ENCODE results near the gene PCNX1. TPM values are rescaled to one million over a fixed set of nuclear protein-coding genes. Genes with fewer than 3 reads are reported as not detected.
"Not testable (repeated sequence)": the region's sequence is repeated elsewhere in the genome, so short reads cannot be mapped to it uniquely, and the experiment has no call there.

Gene PCNX1
- total RNA-seq, 1 donor from 2014 or later: 18.0 TPM

DNA sequence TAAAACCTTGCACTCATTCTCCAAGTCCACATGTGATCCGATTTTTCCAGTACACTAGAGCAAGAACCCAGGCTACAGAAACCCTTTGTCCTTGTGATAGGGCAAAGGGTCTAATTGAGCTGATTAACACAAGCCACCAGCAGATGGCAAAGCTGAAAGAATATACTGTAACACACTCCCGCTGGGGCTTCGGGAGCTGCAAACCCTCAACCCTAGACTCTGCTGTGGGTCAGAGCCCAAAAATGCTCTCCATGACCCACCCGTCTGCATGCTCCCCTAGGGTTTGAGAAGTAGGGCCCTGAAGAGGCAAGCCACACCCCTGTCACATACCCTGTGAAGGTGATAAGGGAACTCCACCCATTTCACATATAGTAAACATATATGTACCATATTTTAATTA, 33.6 kb upstream of the PCNX1 start:
- no peak overlapping the region for H3K4me3 ChIP-seq (ENCODE audit: low read depth, low read length)
- TF ChIP-seq, protein P1, sequence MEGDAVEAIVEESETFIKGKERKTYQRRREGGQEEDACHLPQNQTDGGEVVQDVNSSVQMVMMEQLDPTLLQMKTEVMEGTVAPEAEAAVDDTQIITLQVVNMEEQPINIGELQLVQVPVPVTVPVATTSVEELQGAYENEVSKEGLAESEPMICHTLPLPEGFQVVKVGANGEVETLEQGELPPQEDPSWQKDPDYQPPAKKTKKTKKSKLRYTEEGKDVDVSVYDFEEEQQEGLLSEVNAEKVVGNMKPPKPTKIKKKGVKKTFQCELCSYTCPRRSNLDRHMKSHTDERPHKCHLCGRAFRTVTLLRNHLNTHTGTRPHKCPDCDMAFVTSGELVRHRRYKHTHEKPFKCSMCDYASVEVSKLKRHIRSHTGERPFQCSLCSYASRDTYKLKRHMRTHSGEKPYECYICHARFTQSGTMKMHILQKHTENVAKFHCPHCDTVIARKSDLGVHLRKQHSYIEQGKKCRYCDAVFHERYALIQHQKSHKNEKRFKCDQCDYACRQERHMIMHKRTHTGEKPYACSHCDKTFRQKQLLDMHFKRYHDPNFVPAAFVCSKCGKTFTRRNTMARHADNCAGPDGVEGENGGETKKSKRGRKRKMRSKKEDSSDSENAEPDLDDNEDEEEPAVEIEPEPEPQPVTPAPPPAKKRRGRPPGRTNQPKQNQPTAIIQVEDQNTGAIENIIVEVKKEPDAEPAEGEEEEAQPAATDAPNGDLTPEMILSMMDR (conservative IDR thresholded peaks at IDR 0.05; ENCODE audit: low read depth, low read length): no peak
- no peak for DNase-seq (ENCODE audit: low read depth)

DNA sequence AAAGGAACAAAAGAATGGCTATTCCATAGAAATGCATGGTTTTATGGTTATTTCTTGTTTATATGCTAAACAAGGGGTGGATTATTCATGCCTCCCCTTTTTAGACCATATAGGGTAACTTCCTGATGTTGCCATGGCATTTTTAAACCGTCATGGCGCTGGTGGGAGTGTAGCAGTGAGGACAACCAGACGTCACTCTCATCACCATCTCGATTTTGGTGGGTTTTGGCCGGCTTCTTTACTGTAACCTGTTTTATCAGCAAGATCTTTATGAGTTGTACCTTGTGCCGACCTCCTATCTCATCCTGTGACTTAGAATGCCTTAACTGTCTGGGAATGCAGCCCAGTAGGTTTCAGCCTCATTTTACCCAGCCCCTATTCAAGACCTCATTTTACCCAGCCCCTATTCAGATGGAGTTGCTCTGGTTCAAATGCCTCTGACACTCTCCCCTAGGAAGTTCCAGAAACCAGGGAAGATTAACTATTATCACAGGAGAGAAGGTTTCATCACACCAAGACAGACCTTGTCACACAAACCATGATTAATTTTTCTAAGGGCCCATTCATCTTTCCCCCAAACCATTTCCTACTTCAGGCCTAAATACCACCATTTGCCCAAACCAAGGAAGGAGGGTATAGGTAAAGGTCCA, 31.3 kb upstream of the PCNX1 start:
- not testable (repeated sequence) for DNase-seq (ENCODE audit: low read depth)

DNA sequence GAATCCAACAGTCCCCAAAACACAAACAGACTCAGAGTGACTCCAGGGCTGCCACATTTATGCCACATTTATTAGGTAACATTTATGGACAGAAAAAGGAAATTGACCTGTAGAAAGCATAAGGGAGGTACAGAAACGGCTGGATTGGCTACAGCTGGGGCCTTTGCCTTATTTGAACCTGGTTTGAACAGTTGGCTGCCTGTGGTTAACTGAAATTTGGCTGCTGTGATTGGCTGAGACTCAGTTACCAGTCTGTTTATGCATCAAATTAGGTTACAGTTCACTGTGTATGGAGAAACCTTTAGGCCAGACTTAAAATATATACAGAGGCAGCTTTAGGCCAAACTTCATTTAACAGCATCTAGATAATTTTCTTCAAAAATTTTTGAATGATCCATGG, 27.8 kb upstream of the PCNX1 start:
- TF ChIP-seq, protein P1 (conservative IDR thresholded peaks at IDR 0.05; ENCODE audit: low read depth, low read length): no peak
- DNase-seq (ENCODE audit: low read depth): no peak
- H3K4me3 ChIP-seq (ENCODE audit: low read depth, low read length): no peak overlapping the region

More for the DNA sequence above, 31.3 kb upstream of the PCNX1 start:
- not testable (repeated sequence) for H3K4me3 ChIP-seq (ENCODE audit: low read depth, low read length)

DNA sequence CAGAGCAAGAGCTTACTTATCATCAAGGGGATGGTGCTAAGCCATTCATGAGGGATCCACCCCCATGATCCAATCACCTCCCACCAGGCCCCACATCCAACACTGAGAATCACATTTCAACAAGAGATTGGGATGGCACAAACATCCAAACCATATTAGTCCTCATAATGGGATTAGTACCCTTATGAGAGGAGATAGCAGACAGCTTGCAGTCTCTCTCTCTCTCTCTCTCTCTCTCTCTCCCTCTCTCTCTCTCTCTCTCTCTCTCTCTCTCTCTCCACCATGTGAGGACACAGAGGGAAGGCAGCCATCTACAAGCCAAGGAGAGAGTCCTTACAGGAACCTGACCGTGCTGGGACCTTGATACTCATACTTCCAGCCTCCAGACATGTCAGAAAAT, 26.4 kb upstream of the PCNX1 start:
- H3K4me3 ChIP-seq (ENCODE audit: low read depth, low read length); DNase-seq (ENCODE audit: low read depth): not testable (repeated sequence)

DNA sequence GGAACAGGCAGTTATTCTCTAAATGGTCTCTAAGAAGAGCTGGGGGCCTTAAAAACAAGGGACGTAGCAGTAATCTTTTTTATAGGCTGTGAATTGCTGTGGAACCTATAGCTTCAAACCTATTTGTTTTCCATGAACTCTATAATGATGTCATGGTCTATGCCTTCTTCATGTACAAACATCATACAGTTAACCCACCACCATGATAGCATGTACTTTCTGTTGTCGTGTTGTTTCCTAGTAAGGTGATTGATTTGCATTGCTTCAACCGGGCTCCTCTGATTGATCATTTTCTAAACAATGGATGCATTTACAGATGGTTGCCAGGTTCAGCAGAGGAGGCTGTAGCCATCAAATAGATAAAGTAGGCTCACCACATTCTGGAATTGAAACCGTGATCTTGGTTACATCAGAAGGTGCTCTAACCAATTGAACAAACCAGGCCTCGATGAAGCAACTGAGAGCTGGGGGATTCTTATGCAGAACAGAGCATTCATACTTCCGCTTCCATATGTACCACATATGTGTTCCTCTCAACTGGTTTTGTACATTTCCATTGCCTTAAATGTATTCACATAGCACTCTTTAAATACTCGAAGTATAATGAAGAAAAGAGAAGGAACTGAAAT, 25.6 kb upstream of the PCNX1 start:
- no peak for DNase-seq (ENCODE audit: low read depth)
- TF ChIP-seq, protein P1 (conservative IDR thresholded peaks at IDR 0.05; ENCODE audit: low read depth, low read length): no peak
- no peak overlapping the region for H3K4me3 ChIP-seq (ENCODE audit: low read depth, low read length)

DNA sequence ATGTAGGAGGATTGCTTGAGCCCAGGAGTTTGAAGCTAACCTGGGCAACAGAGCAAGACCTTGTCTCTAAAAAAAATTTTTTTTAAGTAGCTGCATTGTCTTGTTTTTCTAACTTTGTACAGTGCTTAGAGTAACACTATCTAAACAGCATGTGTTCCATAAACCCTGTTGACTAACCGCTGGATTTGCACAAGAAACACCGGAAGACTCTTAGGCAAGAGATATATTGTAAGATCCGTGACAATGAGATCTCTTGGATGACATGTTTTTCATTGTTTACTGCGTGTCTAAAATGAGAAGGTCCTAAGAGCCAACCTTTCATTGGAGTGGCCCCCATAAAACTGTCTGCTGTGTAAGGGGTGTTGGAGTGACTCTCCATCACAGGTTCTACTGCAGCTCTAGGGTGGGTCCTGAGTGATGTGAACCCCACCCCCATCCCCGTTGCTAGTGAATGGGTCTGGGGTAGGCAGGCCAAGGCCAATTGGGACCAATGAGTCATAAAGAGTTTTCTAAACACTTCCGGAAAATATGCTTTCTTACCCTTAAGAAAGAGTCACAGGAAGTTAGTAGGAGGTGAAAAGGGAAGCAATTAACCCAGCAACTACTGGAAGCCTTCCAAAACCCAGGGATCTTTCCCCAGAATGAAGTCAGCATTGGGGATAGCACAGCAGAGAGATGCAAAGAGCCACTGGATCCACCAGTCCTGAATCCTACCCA, 24.3 kb upstream of the PCNX1 start:
- H3K4me3 ChIP-seq (ENCODE audit: low read depth, low read length): no peak overlapping the region
- DNase-seq (ENCODE audit: low read depth): no peak
- TF ChIP-seq, protein P1 (conservative IDR thresholded peaks at IDR 0.05; ENCODE audit: low read depth, low read length): no peak

DNA sequence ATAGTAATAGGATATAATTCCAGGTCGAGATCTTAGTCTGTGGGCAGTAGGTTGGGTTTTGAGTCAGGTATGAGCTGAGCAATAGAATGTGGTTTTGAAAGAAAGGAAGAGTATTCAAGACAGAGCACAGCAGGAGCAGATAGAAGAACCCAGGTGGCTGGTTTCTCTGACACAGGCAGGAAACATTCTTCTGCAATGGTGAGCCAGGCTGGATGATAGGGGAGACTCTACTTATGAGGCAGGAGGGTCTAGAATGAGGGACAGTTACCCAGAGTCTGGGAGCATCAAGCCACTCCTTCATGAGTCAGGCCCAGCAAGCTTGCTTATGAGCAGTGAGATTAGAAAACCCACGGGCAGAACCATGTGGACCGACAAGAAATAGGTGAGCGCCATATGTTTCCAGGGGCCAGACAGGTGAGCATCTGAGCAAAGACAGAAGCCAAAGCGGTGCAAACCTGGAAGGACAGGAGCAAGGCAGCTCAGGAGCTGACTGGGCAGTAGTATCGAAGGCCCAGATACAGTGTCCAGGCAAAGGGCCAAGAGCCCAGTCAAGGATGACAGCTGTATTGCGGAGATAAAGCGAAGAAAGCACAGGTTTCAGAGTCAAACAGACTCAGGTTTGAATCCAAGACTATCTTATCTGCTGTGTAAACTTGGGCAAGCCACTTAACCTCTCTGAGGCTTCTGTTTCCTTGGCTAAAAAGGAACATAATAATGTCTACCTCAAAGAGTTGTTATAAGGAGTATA, 22.5 kb upstream of the PCNX1 start:
- no peak for DNase-seq (ENCODE audit: low read depth)
- TF ChIP-seq, protein P1 (conservative IDR thresholded peaks at IDR 0.05; ENCODE audit: low read depth, low read length): no peak
- H3K4me3 ChIP-seq (ENCODE audit: low read depth, low read length): no peak overlapping the region

Measured in epithelial cell of proximal tubule (primary cell).